A673 (cell line): Measurements from ENCODE around the gene COL5A3. TPM values are rescaled to one million over a fixed set of nuclear protein-coding genes. Genes with fewer than 3 reads are reported as not detected.

ENCODE experiments used
- BruUV-seq: library from RNA; stranded (reverse); fragments of 400-500 nt; replicated peaks from 2 replicates; lab custom pipeline; 2021; lab: Mats Ljungman, UMichigan
- CTCF ChIA-PET: fragments of 300-600 bp; sonication (Branson Sonifier 250); formaldehyde crosslinking; loops from one replicate; lab custom pipeline; 2022; ENCODE audit warnings: antibody characterized with exemption; lab: Charles Lee
- POLR2A ChIA-PET: fragments of 300-600 bp; sonication (Branson Sonifier 250); formaldehyde crosslinking; loops from one replicate; lab custom pipeline; 2022; ENCODE audit warnings: antibody characterized with exemption; ENCODE audit not compliant: low non-redundant PET; lab: Charles Lee
- DNase-seq: peaks from one replicate; pipeline ENCODE4 v3.0.0-alpha.2; 2015; ENCODE audit warnings: low spot score
- H3K27ac ChIP-seq: fragments of 200-600 bp; sonication (generic); 2 replicates; pipeline ENCODE4 v1.5.1; 2016; ENCODE audit warnings: mixed run types, low read depth, mild to moderate bottlenecking, mixed read lengths, antibody characterized with exemption, low read length; ENCODE audit not compliant: poor library complexity, severe bottlenecking
- H3K27me3 ChIP-seq: fragments of 200-600 bp; sonication (generic); replicated peaks from 2 replicates; pipeline ENCODE4 v1.6.1; 2017; ENCODE audit warnings: mixed run types, low read depth, mild to moderate bottlenecking, mixed read lengths, antibody characterized with exemption, low read length; ENCODE audit not compliant: insufficient read depth, poor library complexity
- H3K36me3 ChIP-seq: fragments of 200-600 bp; sonication (generic); 2 replicates; pipeline ENCODE4 v1.6.1; 2016; ENCODE audit warnings: mixed run types, mild to moderate bottlenecking, mixed read lengths, antibody characterized with exemption, low read length; ENCODE audit not compliant: insufficient read depth, poor library complexity, severe bottlenecking
- H3K4me1 ChIP-seq: fragments of 200-600 bp; sonication (generic); 2 replicates; pipeline ENCODE4 v1.6.1; 2017; ENCODE audit warnings: mixed run types, mild to moderate bottlenecking, mixed read lengths, antibody characterized with exemption, low read length; ENCODE audit not compliant: insufficient read depth, poor library complexity, severe bottlenecking
- H3K4me3 ChIP-seq: fragments of 200-600 bp; sonication (generic); 2 replicates; pipeline ENCODE4 v1.5.1; 2016; ENCODE audit warnings: low read depth, mixed run types, mild to moderate bottlenecking, mixed read lengths, low read length; ENCODE audit not compliant: poor library complexity, severe bottlenecking
- H3K9me3 ChIP-seq: fragments of 200-600 bp; sonication (generic); 2 replicates; pipeline ENCODE4 v1.6.1; 2016; ENCODE audit warnings: mixed run types, low read depth, mild to moderate bottlenecking, mixed read lengths, antibody characterized with exemption, low read length; ENCODE audit not compliant: poor library complexity, severe bottlenecking
- EZH2 ChIP-seq: fragments of 200-600 bp; sonication (generic); IDR thresholded peaks from 2 replicates; pipeline ENCODE4 v1.6.1; 2017; ENCODE audit warnings: borderline replicate concordance, low read depth, mild to moderate bottlenecking, mixed read lengths, antibody characterized with exemption, low read length; ENCODE audit not compliant: poor library complexity, severe bottlenecking
- intact Hi-C: fragments of 100-400 bp; cut with micrococcal nuclease; formaldehyde crosslinking; loops from one replicate; pipeline ENCODE4 v1.10.0; 2022; ENCODE audit not compliant: unreplicated experiment
- total RNA-seq: library from RNA; stranded (reverse); gene quantifications from 2 replicates; pipeline ENCODE4 v1.2.3, GENCODE V29; 2021
- TF ChIP-seq, protein P1 (sequence below): fragments of 300-800, 200-600 bp; sonication (generic); conservative IDR thresholded peaks from 2 replicates; pipeline ENCODE4 v1.5.1; 2017; ENCODE audit warnings: low read depth, mild to moderate bottlenecking, antibody characterized with exemption, low read length, moderate library complexity, mixed read lengths

Gene COL5A3
- total RNA-seq, 1 experiment from 2014 or later = 6.8 TPM

DNA sequence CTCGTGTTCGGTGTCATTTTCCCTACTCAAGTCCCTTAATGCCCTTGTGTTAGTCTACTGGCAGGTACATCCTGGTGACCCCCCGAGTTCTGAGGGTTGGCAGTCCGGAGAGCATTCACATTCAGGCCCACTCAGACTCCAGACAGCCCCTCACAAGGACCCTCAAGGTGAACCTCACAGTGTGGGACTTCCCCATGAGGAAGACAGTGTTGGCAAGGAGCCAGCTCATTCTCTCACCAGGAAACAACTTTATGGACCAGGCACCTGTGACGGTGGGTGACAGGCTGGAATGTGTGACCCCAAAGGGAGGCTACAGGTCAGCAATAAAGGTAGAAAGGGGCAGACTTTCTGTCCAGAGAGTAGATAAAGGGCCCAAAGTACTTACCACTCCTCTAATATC, 27.5 kb upstream of the COL5A3 start:
- intact Hi-C loops = no loop called here
- Histone ChIP-seq H3K9me3 (no peaks in the 10 kb centered on the region), H3K27ac (no peak overlapping the region), H3K27me3 (peaks cover 6% of the 10 kb centered on the region), H3K4me1 (no peaks in the 10 kb centered on the region), H3K4me3 (no peak overlapping the region), H3K36me3 (no peaks in the 10 kb centered on the region)
- ChIA-PET CTCF (interaction anchor here (0.6 to 0.8 kb wide), 2 partner anchors 11 to 37 kb away, joined by 3 to 5 read pairs; no protein-coding TSS in a partner anchor), POLR2A (no interaction called here)
- DNase-seq = no peak
- BruUV-seq = no TSS peak
- TF ChIP-seq, protein P1, sequence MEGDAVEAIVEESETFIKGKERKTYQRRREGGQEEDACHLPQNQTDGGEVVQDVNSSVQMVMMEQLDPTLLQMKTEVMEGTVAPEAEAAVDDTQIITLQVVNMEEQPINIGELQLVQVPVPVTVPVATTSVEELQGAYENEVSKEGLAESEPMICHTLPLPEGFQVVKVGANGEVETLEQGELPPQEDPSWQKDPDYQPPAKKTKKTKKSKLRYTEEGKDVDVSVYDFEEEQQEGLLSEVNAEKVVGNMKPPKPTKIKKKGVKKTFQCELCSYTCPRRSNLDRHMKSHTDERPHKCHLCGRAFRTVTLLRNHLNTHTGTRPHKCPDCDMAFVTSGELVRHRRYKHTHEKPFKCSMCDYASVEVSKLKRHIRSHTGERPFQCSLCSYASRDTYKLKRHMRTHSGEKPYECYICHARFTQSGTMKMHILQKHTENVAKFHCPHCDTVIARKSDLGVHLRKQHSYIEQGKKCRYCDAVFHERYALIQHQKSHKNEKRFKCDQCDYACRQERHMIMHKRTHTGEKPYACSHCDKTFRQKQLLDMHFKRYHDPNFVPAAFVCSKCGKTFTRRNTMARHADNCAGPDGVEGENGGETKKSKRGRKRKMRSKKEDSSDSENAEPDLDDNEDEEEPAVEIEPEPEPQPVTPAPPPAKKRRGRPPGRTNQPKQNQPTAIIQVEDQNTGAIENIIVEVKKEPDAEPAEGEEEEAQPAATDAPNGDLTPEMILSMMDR = no peak
- TF ChIP-seq EZH2 = no peak

DNA sequence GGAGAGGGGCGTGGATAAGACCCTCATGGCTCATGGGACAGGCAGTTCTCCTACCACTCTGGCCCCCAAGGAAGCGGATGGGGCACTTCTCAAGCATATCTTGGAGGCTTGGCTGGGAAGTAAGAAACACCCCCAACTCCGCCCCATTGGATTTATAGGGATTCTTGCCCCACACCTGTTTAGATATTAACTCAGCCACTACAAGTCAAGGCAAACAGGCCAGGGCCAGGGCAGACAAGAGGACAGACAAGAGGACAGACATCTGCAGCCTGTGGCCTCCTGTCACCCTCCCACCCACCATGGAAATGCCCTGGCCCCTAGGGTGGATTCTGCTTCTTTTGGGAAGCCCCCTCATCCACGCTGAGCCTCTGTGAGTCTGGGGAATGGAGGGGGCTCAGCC, 27.1 kb upstream of the COL5A3 start:
- no TSS peak for BruUV-seq
- Histone ChIP-seq H3K27ac (no peak overlapping the region), H3K4me3 (no peak overlapping the region), H3K36me3 (no peaks in the 10 kb centered on the region), H3K9me3 (no peaks in the 10 kb centered on the region), H3K27me3 (peaks cover 6% of the 10 kb centered on the region), H3K4me1 (no peaks in the 10 kb centered on the region)
- ChIA-PET POLR2A (no interaction called here), CTCF (interaction anchor here (0.6 to 0.8 kb wide), 2 partner anchors 12 to 37 kb away, joined by 3 to 5 read pairs; no protein-coding TSS in a partner anchor)
- TF ChIP-seq EZH2 = no peak
- TF ChIP-seq, protein P1 = no peak
- no peak for DNase-seq
- intact Hi-C loops = no loop called here

DNA sequence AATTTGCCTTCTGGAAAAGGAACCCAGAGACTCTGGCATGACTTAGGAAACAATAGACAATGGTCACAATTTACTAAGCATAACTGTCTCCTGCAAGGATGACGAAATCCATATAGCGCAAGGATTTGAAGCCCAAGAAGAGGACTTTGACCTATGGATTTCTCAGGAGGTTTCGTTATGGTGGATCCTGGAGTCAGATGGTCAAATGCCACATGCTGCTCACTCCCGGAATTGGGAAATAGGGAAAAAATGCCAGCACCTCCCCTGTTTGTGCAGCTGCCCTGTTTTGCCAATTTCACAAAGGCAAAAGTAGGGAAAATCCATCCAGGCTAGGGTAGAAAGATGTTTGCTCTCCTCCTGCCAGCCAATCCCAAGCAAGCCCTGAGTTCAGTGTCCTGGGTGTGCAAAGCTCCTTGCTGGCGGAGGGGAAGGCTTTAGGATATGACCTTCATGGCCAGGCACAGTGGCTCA, 26.3 kb upstream of the COL5A3 start:
- no peak for TF ChIP-seq EZH2
- TF ChIP-seq, protein P1 = no peak
- Histone ChIP-seq H3K36me3 (no peaks in the 10 kb centered on the region), H3K4me3 (no peak overlapping the region), H3K27me3 (peaks cover 6% of the 10 kb centered on the region), H3K4me1 (no peaks in the 10 kb centered on the region), H3K27ac (no peak overlapping the region), H3K9me3 (no peaks in the 10 kb centered on the region)
- POLR2A ChIA-PET = no interaction called here
- intact Hi-C loops = no loop called here
- no peak for DNase-seq
- CTCF ChIA-PET = no interaction called here
- BruUV-seq = no TSS peak
